Measurements from ENCODE around the gene ENKUR. TPM values are rescaled to one million over a fixed set of nuclear protein-coding genes. Genes with fewer than 3 reads are reported as not detected.

The ENKUR gene
- total RNA-seq, 1 experiment from 2014 or later, result 0.32 TPM

DNA sequence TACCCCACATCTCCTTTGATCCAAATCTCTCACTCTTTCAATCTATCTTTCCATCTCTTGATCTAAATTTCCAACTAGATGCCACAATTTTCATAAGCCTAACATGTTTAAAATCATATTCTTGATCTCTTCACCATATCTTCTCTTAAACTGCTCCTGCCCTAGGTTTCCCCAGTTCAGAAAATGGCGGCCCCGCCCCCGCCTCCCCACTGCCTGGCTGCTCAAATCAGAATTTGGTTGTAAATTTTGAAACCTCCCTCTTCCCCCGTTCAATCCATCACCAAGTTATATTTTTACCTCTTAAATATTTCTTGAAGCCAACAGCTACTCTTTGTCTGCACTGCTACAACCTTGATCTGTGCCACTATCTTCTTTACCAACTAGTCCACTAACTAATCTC, 36.3 kb downstream of the ENKUR start:
- Histone ChIP-seq H4K20me1 (ENCODE audit: insufficient read depth) (no peaks in the 10 kb centered on the region), H3K4me3 (replicated peaks in 1 of 2; ENCODE audit: low read depth in 1 of 2, low read length in 2 of 2) (no peak overlapping the region), H3K4me2 (ENCODE audit: low read length) (no peak overlapping the region), H3K4me1 (ENCODE audit: control insufficient read depth in 1 of 2, insufficient read depth in 2 of 2, low read length in 2 of 2) (no peaks in the 10 kb centered on the region), H3K27me3 (ENCODE audit: insufficient read depth, low read length) (no peaks in the 10 kb centered on the region), H3K27ac (ENCODE audit: low read depth, low read length) (no peak overlapping the region), H2AFZ (ENCODE audit: low read depth, low read length, poor library complexity, severe bottlenecking) (no peak overlapping the region), H3K9me3 (ENCODE audit: control insufficient read depth in 1 of 2, insufficient read depth in 1 of 2, low read depth in 1 of 2, low read length in 2 of 2) (no peaks in the 10 kb centered on the region), H3K9ac (ENCODE audit: low read length) (no peak overlapping the region), H3K9me2 (ENCODE audit: insufficient read depth) (no peaks in the 10 kb centered on the region), H3K36me3 (ENCODE audit: control insufficient read depth in 1 of 2, insufficient read depth in 2 of 2, low read length in 2 of 2) (no peaks in the 10 kb centered on the region), H3K79me2 (ENCODE audit: insufficient read depth, low read length) (no peaks in the 10 kb centered on the region)
- ChIA-PET RAD21 (ENCODE audit: low non-redundant PET in 1 of 2, low total read pairs in 2 of 2, uncharacterized antibody in 2 of 2, unreplicated experiment in 2 of 2) (no interaction called here), POLR2A (no interaction called here), CTCF (no interaction called here)
- TF ChIP-seq YY1 (IDR thresholded peaks at IDR 0.05; ENCODE audit: extremely low read depth, insufficient replicate concordance, low read depth, low read length) (no peak), EGR1 (IDR thresholded peaks at IDR 0.05; ENCODE audit: low read depth) (no peak), POLR2AphosphoS5 (IDR thresholded peaks at IDR 0.05; ENCODE audit: low read depth, low read length) (no peak), ZFX (IDR thresholded peaks at IDR 0.05) (no peak), TCF7L2 (IDR thresholded peaks at IDR 0.05; ENCODE audit: borderline replicate concordance, extremely low read depth, insufficient read depth, insufficient read length) (no peak), ELF1 (IDR thresholded peaks at IDR 0.05; ENCODE audit: borderline replicate concordance, low read depth) (no peak), EZH2 (IDR thresholded peaks at IDR 0.05) (no peak), SRF (IDR thresholded peaks at IDR 0.05; ENCODE audit: low read depth) (no peak), FOSL1 (IDR thresholded peaks at IDR 0.05; ENCODE audit: low read depth) (no peak), SP1 (IDR thresholded peaks at IDR 0.05; ENCODE audit: low read depth) (no peak), RAD21 (IDR thresholded peaks at IDR 0.05; ENCODE audit: low read depth) (no peak)
- TF ChIP-seq, protein P1, sequence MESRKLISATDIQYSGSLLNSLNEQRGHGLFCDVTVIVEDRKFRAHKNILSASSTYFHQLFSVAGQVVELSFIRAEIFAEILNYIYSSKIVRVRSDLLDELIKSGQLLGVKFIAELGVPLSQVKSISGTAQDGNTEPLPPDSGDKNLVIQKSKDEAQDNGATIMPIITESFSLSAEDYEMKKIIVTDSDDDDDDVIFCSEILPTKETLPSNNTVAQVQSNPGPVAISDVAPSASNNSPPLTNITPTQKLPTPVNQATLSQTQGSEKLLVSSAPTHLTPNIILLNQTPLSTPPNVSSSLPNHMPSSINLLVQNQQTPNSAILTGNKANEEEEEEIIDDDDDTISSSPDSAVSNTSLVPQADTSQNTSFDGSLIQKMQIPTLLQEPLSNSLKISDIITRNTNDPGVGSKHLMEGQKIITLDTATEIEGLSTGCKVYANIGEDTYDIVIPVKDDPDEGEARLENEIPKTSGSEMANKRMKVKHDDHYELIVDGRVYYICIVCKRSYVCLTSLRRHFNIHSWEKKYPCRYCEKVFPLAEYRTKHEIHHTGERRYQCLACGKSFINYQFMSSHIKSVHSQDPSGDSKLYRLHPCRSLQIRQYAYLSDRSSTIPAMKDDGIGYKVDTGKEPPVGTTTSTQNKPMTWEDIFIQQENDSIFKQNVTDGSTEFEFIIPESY (IDR thresholded peaks at IDR 0.05; ENCODE audit: extremely low read depth, insufficient replicate concordance, low read length), result no peak
- ATAC-seq, result no peak
- intact Hi-C loops (cut with micrococcal nuclease), result no loop called here
- DNase-seq (ENCODE audit: low read depth, low spot score), result no peak
- no TSS peak for BruUV-seq (replicated peaks)

All from HCT116 (cell line).